HEK293 (cell line): ENCODE data around the gene GOLGA6L10.
"Not testable (repeated sequence)": the region's sequence is repeated elsewhere in the genome, so short reads cannot be mapped to it uniquely, and the experiment has no call there.

Experiments used
- CTCF ChIA-PET: fragments of 350-600 bp; formaldehyde crosslinking; extraction: SDS; loops from one replicate; lab custom pipeline; 2021; ENCODE audit warnings: antibody characterized with exemption; lab: Yijun Ruan, JAX
- POLR2A ChIA-PET: fragments of 300-600 bp; formaldehyde crosslinking; extraction: SDS; loops from one replicate; lab custom pipeline; 2020; ENCODE audit warnings: antibody characterized with exemption, inconsistent platforms; lab: Yijun Ruan, JAX
- H3K27ac ChIP-seq: fragments of 200-500 bp; sonication (Bioruptor generic); 2 replicates; pipeline ENCODE4 v1.5.1; 2014; ENCODE audit warnings: low read depth, low read length, control low read depth, inconsistent platforms; ENCODE audit errors: extremely low read depth
- H3K36me3 ChIP-seq, 2 experiments: fragments of 200-500 bp in 1 of 2; sonication (Bioruptor generic) in 1 of 2; 1 replicate in 1 of 2; 2 replicates in 1 of 2; pipeline ENCODE4 v1.5.1; 2014 to 2017; ENCODE audit warnings: inconsistent platforms in 2 of 2, low read length in 2 of 2; ENCODE audit not compliant: control insufficient read depth in 2 of 2, insufficient read depth in 1 of 2
- H3K4me1 ChIP-seq: fragments of 200-500 bp; sonication (Bioruptor generic); 2 replicates; pipeline ENCODE4 v1.5.1; 2014; ENCODE audit warnings: mild to moderate bottlenecking, low read length, inconsistent platforms; ENCODE audit not compliant: control insufficient read depth, insufficient read depth
- H3K4me3 ChIP-seq: 2 replicates; pipeline ENCODE4 v1.5.1; 2011; ENCODE audit warnings: low read depth, mild to moderate bottlenecking, control low read depth, low read length, moderate library complexity
- H3K9me3 ChIP-seq: fragments of 200-500 bp; sonication (Bioruptor generic); 2 replicates; pipeline ENCODE4 v1.5.1; 2014; ENCODE audit warnings: low read depth, low read length, inconsistent platforms; ENCODE audit not compliant: control insufficient read depth, insufficient read depth
- BCL11A ChIP-seq: fragments of 450-650 bp; formaldehyde crosslinking; IDR thresholded peaks from 2 replicates; pipeline ENCODE4 v1.5.1; 2016; ENCODE audit warnings: low read depth, missing biosample characterization, missing genetic modification characterization
- SALL2 ChIP-seq: fragments of 450-650 bp; formaldehyde crosslinking; IDR thresholded peaks from 2 replicates; pipeline ENCODE4 v1.5.0; 2017; ENCODE audit warnings: missing biosample characterization, mild to moderate bottlenecking, missing genetic modification characterization, borderline replicate concordance
- SP2 ChIP-seq: fragments of 450-650 bp; formaldehyde crosslinking; IDR thresholded peaks from 2 replicates; pipeline ENCODE4 v1.5.1; 2016; ENCODE audit warnings: missing biosample characterization, missing genetic modification characterization
- ZBTB20 ChIP-seq: fragments of 450-650 bp; formaldehyde crosslinking; IDR thresholded peaks from 2 replicates; pipeline ENCODE4 v1.5.1; 2016; ENCODE audit warnings: missing biosample characterization, missing genetic modification characterization
- ZFP3 ChIP-seq: fragments of 450-650 bp; formaldehyde crosslinking; IDR thresholded peaks from 2 replicates; pipeline ENCODE4 v1.5.1; 2016; ENCODE audit warnings: low read depth, missing biosample characterization, missing genetic modification characterization
- ZNF146 ChIP-seq: fragments of 450-650 bp; formaldehyde crosslinking; IDR thresholded peaks from 2 replicates; pipeline ENCODE4 v1.5.1; 2016; ENCODE audit warnings: missing biosample characterization, missing genetic modification characterization
- ZNF16 ChIP-seq: fragments of 450-650 bp; formaldehyde crosslinking; IDR thresholded peaks from 2 replicates; pipeline ENCODE4 v1.5.1; 2016; ENCODE audit warnings: low read depth, missing biosample characterization, missing genetic modification characterization
- ZNF19 ChIP-seq: fragments of 450-650 bp; formaldehyde crosslinking; IDR thresholded peaks from 2 replicates; pipeline ENCODE4; 2016; ENCODE audit warnings: missing biosample characterization, missing genetic modification characterization, low read depth
- ZNF24 ChIP-seq: fragments of 450-650 bp; formaldehyde crosslinking; IDR thresholded peaks from 2 replicates; pipeline ENCODE4 v1.5.1; 2016; ENCODE audit warnings: missing biosample characterization, missing genetic modification characterization
- ZNF248 ChIP-seq: fragments of 450-650 bp; formaldehyde crosslinking; IDR thresholded peaks from 2 replicates; pipeline ENCODE4 v1.5.1; 2017; ENCODE audit warnings: missing biosample characterization, missing genetic modification characterization
- ZNF292 ChIP-seq: fragments of 450-650 bp; formaldehyde crosslinking; IDR thresholded peaks from 2 replicates; pipeline ENCODE4 v1.5.1; 2016; ENCODE audit warnings: low read depth, missing biosample characterization, missing genetic modification characterization, borderline replicate concordance
- ZNF37A ChIP-seq: fragments of 450-650 bp; IDR thresholded peaks from 2 replicates; pipeline ENCODE4 v1.5.1; 2018; ENCODE audit warnings: missing biosample characterization, missing genetic modification characterization
- ZNF558 ChIP-seq: fragments of 450-650 bp; formaldehyde crosslinking; IDR thresholded peaks from 2 replicates; pipeline ENCODE4 v1.5.1; 2016; ENCODE audit warnings: missing biosample characterization, missing genetic modification characterization
- ZNF600 ChIP-seq: fragments of 450-650 bp; formaldehyde crosslinking; IDR thresholded peaks from 2 replicates; pipeline ENCODE4 v1.5.1; 2016; ENCODE audit warnings: missing biosample characterization, missing genetic modification characterization
- ZNF621 ChIP-seq: fragments of 450-650 bp; formaldehyde crosslinking; IDR thresholded peaks from 2 replicates; pipeline ENCODE4 v1.5.1; 2017; ENCODE audit warnings: missing biosample characterization, missing genetic modification characterization
- ZNF747 ChIP-seq: fragments of 450-650 bp; formaldehyde crosslinking; IDR thresholded peaks from 2 replicates; pipeline ENCODE4 v1.5.1; 2016; ENCODE audit warnings: missing biosample characterization, missing genetic modification characterization
- ZNF768 ChIP-seq: fragments of 450-650 bp; formaldehyde crosslinking; IDR thresholded peaks from 2 replicates; pipeline ENCODE4 v1.5.1; 2018; ENCODE audit warnings: missing biosample characterization, mild to moderate bottlenecking, missing genetic modification characterization
- ZNF791 ChIP-seq: fragments of 450-650 bp; formaldehyde crosslinking; IDR thresholded peaks from 2 replicates; pipeline ENCODE4 v1.5.1; 2016; ENCODE audit warnings: missing biosample characterization, missing genetic modification characterization
- ZNF830 ChIP-seq: fragments of 450-650 bp; IDR thresholded peaks from 2 replicates; pipeline ENCODE4 v1.5.0; 2018; ENCODE audit warnings: missing biosample characterization, missing genetic modification characterization, low read depth, mild to moderate bottlenecking, moderate library complexity
- TF ChIP-seq, protein P1 (sequence below): fragments of 450-650 bp; formaldehyde crosslinking; IDR thresholded peaks from 2 replicates; pipeline ENCODE4 v1.5.1; 2016; ENCODE audit warnings: missing biosample characterization, missing genetic modification characterization
- TF ChIP-seq, protein P2 (sequence below): fragments of 450-650 bp; formaldehyde crosslinking; IDR thresholded peaks from 2 replicates; pipeline ENCODE4 v1.5.1; 2016; ENCODE audit warnings: missing biosample characterization, missing genetic modification characterization
- TF ChIP-seq, protein P3 (sequence below): fragments of 450-650 bp; formaldehyde crosslinking; IDR thresholded peaks from 2 replicates; pipeline ENCODE4 v1.5.1; 2016; ENCODE audit warnings: missing biosample characterization, missing genetic modification characterization
- TF ChIP-seq, protein P4 (sequence below): fragments of 450-650 bp; formaldehyde crosslinking; IDR thresholded peaks from 2 replicates; pipeline ENCODE4 v1.5.1; 2016; ENCODE audit warnings: missing biosample characterization, missing genetic modification characterization
- TF ChIP-seq, protein P5 (sequence below): fragments of 450-650 bp; formaldehyde crosslinking; IDR thresholded peaks from 2 replicates; pipeline ENCODE4 v1.5.1; 2017; ENCODE audit warnings: missing biosample characterization, missing genetic modification characterization

GOLGA6L10 gene

DNA sequence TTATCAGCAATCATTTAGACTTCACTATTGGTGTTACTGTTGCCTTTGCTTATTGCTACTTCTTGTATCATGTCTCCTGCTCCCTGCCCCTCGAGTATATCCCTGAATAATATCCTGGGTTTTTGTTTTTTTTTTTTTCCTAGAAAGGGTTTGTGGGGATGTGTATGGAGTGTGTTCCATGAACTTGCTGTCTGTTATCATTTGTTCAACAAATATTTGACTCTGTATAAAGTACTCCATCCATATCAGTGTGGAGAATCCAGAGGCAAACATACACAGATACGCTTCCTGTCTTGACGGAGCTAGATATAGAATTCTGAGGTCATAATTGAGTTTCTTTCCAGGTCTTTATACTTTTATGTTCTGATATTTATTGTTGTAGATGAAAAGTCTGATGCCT is 48.5 kb upstream of the GOLGA6L10 start:
- TF ChIP-seq ZNF248 (tag by site-specific recombination), result no peak
- no peak for TF ChIP-seq ZNF19
- no peak for TF ChIP-seq BCL11A (tag by site-specific recombination)
- no peak for TF ChIP-seq ZBTB20
- TF ChIP-seq ZNF146, result no peak
- no peak for TF ChIP-seq ZNF558 (tag by site-specific recombination)
- no peak for TF ChIP-seq SP2 (tag by site-specific recombination)
- TF ChIP-seq, protein P1, sequence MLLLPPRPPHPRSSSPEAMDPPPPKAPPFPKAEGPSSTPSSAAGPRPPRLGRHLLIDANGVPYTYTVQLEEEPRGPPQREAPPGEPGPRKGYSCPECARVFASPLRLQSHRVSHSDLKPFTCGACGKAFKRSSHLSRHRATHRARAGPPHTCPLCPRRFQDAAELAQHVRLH (tag by site-specific recombination), result no peak
- TF ChIP-seq SALL2 (tag by site-specific recombination), result no peak
- TF ChIP-seq, protein P2, sequence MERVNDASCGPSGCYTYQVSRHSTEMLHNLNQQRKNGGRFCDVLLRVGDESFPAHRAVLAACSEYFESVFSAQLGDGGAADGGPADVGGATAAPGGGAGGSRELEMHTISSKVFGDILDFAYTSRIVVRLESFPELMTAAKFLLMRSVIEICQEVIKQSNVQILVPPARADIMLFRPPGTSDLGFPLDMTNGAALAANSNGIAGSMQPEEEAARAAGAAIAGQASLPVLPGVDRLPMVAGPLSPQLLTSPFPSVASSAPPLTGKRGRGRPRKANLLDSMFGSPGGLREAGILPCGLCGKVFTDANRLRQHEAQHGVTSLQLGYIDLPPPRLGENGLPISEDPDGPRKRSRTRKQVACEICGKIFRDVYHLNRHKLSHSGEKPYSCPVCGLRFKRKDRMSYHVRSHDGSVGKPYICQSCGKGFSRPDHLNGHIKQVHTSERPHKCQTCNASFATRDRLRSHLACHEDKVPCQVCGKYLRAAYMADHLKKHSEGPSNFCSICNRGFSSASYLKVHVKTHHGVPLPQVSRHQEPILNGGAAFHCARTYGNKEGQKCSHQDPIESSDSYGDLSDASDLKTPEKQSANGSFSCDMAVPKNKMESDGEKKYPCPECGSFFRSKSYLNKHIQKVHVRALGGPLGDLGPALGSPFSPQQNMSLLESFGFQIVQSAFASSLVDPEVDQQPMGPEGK (tag by site-specific recombination), result no peak
- TF ChIP-seq ZNF768 (tag by site-specific recombination), result no peak
- no peak for TF ChIP-seq ZNF292 (tag by site-specific recombination)
- no peak for TF ChIP-seq ZNF600 (tag by site-specific recombination)
- TF ChIP-seq ZFP3 (tag by site-specific recombination), result no peak
- no peak for TF ChIP-seq ZNF24 (tag by site-specific recombination)
- TF ChIP-seq ZNF37A (tag by site-specific recombination), result no peak
- TF ChIP-seq ZNF747, result no peak
- TF ChIP-seq, protein P3, sequence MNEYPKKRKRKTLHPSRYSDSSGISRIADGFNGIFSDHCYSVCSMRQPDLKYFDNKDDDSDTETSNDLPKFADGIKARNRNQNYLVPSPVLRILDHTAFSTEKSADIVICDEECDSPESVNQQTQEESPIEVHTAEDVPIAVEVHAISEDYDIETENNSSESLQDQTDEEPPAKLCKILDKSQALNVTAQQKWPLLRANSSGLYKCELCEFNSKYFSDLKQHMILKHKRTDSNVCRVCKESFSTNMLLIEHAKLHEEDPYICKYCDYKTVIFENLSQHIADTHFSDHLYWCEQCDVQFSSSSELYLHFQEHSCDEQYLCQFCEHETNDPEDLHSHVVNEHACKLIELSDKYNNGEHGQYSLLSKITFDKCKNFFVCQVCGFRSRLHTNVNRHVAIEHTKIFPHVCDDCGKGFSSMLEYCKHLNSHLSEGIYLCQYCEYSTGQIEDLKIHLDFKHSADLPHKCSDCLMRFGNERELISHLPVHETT (tag by site-specific recombination), result no peak
- TF ChIP-seq ZNF791 (tag by site-specific recombination), result no peak
- no peak for TF ChIP-seq ZNF830 (tag by site-specific recombination)
- Histone ChIP-seq H3K27ac (no peak overlapping the region), H3K4me1 (peaks cover 7% of the 10 kb centered on the region; the same call in 1 of the 2 replicates), H3K36me3 (no peaks in the 10 kb centered on the region; a peak in 1 of 3 replicates), H3K9me3 (no peaks in the 10 kb centered on the region), H3K4me3 (no peak overlapping the region)
- ChIA-PET POLR2A (no interaction called here), CTCF (interaction anchor here (0.6 kb wide), 1 partner anchor 1063 kb away, joined by 5 read pairs; no protein-coding TSS in a partner anchor)

DNA sequence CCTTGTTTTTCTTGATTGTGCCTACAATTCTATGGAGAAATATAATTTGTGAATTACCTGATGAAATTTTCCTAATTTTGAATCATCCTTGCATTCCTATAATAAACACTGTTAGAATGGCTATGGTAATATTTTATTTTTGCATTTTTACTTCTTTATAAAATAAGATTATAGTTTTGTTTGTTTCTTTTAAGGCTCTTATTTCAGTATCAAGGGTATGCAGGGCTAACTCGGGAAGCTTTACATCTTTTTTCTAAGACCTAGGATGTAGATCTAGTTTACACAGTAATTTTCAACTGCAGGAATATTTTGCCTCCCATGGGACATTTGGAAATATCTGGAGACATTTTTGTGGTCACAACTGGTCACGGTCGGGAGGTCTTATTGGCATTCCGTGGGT is 46.5 kb upstream of the GOLGA6L10 start:
- CTCF ChIA-PET, H3K27ac ChIP-seq, H3K4me3 ChIP-seq, H3K36me3 ChIP-seq, H3K9me3 ChIP-seq, H3K4me1 ChIP-seq, POLR2A ChIA-PET: not testable (repeated sequence)

DNA sequence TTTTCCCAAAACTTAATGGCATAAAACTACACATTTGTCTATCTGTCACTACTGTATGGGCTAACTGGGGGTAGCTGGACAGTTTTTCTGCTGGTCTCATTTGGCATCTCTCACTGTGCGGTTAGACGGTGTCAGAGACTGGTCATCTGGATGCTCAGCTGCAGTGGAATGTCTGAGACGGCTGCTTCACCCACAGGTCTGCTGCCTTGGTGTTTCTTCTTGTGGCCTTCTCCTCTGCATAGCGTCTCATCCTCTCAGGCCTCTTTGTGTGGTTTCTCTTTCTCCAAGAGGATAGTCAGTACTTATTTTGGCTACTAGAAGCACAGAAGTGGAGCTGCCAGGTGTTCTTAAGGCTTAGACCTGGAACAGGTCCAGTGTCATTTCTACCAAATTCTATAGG is 44.4 kb upstream of the GOLGA6L10 start:
- CTCF ChIA-PET, result interaction anchor here (0.6 kb wide), 1 partner anchor 1186 kb away, joined by 3 read pairs; no protein-coding TSS in a partner anchor
- H3K9me3 ChIP-seq, result no peaks in the 10 kb centered on the region
- POLR2A ChIA-PET, result no interaction called here
- TF ChIP-seq, protein P4, sequence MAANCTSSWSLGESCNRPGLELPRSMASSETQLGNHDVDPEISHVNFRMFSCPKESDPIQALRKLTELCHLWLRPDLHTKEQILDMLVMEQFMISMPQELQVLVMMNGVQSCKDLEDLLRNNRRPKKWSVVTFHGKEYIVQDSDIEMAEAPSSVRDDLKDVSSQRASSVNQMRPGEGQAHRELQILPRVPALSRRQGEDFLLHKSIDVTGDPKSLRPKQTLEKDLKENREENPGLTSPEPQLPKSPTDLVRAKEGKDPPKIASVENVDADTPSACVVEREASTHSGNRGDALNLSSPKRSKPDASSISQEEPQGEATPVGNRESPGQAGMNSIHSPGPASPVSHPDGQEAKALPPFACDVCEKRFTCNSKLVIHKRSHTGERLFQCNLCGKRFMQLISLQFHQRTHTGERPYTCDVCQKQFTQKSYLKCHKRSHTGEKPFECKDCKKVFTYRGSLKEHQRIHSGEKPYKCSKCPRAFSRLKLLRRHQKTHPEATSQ (tag by site-specific recombination), result no peak
- TF ChIP-seq, protein P5, sequence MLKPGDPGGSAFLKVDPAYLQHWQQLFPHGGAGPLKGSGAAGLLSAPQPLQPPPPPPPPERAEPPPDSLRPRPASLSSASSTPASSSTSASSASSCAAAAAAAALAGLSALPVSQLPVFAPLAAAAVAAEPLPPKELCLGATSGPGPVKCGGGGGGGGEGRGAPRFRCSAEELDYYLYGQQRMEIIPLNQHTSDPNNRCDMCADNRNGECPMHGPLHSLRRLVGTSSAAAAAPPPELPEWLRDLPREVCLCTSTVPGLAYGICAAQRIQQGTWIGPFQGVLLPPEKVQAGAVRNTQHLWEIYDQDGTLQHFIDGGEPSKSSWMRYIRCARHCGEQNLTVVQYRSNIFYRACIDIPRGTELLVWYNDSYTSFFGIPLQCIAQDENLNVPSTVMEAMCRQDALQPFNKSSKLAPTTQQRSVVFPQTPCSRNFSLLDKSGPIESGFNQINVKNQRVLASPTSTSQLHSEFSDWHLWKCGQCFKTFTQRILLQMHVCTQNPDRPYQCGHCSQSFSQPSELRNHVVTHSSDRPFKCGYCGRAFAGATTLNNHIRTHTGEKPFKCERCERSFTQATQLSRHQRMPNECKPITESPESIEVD (tag by site-specific recombination), result no peak
- TF ChIP-seq ZNF621 (tag by site-specific recombination) (no peak), SALL2 (tag by site-specific recombination) (no peak), ZBTB20 (no peak), ZNF16 (tag by site-specific recombination) (no peak)

More for the DNA sequence above, 44.4 kb upstream of the GOLGA6L10 start:
- peaks cover 7% of the 10 kb centered on the region; the same call in 1 of the 2 replicates for H3K4me1 ChIP-seq
- H3K4me3 ChIP-seq, result no peak overlapping the region
- H3K36me3 ChIP-seq, result no peaks in the 10 kb centered on the region
- no peak overlapping the region for H3K27ac ChIP-seq
